Astrocyte (in vitro differentiated cells and primary cell): ENCODE measurements around the gene CCDC102A.

Experiments
- CTCF ChIP-seq: IDR thresholded peaks from 2 replicates; pipeline ENCODE4 v1.5.1; 2011; ENCODE audit warnings: low read depth, mild to moderate bottlenecking, inconsistent platforms, low read length, moderate library complexity; ENCODE audit not compliant: insufficient read depth
- EZH2 ChIP-seq: IDR thresholded peaks from 2 replicates; pipeline ENCODE4 v1.6.1; 2012; ENCODE audit warnings: mild to moderate bottlenecking, low read length, inconsistent platforms; ENCODE audit not compliant: insufficient read depth

DNA sequence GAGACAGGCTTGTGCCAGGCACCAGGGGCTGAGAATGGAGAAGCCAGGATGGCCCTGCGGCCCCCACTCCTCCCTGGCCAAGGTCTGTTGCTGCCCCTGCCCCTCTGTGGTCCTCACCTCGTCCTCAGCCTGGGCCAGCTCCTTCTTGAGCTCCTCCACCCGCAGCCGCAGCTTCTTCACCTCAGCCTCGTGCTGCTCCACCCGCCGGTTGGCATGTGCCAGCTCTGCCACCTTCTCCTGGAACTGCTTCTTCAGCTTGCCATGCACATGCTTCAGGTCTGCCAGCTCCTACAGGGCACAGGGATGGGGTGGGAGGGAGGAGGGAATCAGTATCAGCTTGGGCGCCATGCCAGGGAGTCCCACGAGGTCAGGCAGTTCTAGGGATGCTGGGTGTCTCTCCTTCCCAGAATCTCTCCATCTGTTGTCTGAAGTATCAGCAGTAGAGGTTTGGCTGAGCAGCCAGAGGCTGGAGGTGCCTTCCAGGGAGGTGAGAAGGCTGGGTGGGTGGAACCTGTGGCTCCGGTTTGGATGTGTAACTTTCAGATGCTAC is 20.1 kb downstream of the CCDC102A start:
- TF ChIP-seq CTCF (no peak), EZH2 (no peak)
